ENCODE data around the gene ARTN.

GRCh38 chr1:43960798-43961197 is 27.2 kb downstream of the ARTN start:
- no peak for TF ChIP-seq CTCF (IDR thresholded peaks at IDR 0.05)
- TF ChIP-seq EP300 (IDR thresholded peaks at IDR 0.05): no peak

Measured in ovary (tissue), 3 donors.